OCI-M2 (cell line): ENCODE data around the gene CHID1.

Experiments used
- DNase-seq: peaks from one replicate; lab custom pipeline; 2025; ENCODE audit not compliant: unreplicated experiment; lab: John Stamatoyannopoulos, UW

The CHID1 gene

GRCh38 chr11:888310-889212, 22.0 kb downstream of the CHID1 start:
- DNase-seq, result no peak

GRCh38 chr11:887589-887988, 23.0 kb downstream of the CHID1 start:
- no peak for DNase-seq

GRCh38 chr11:886568-886967, 24.0 kb downstream of the CHID1 start:
- no peak for DNase-seq

GRCh38 chr11:884578-885070, 26.0 kb downstream of the CHID1 start:
- DNase-seq, result no peak

GRCh38 chr11:883527-883926, 27.1 kb downstream of the CHID1 start:
- DNase-seq, result no peak

- no peak for DNase-seq
These were observed 28.0 kb downstream of the CHID1 start for GRCh38 chr11:882596-882995.

GRCh38 chr11:880447-880846, 30.2 kb downstream of the CHID1 start:
- no peak for DNase-seq

- no peak for DNase-seq
These were observed 33.0 kb downstream of the CHID1 start for GRCh38 chr11:877565-877964.

- no peak for DNase-seq
These were observed 34.1 kb downstream of the CHID1 start for GRCh38 chr11:876545-876944.

GRCh38 chr11:875769-876301, 34.8 kb downstream of the CHID1 start:
- no peak for DNase-seq

- DNase-seq, result no peak
These were observed 35.4 kb downstream of the CHID1 start for GRCh38 chr11:875203-875602.

- DNase-seq, result no peak
These were observed 36.9 kb downstream of the CHID1 start for GRCh38 chr11:873706-874105.

GRCh38 chr11:872799-873198, 37.8 kb downstream of the CHID1 start:
- DNase-seq, result no peak

GRCh38 chr11:871472-871871, 39.1 kb downstream of the CHID1 start:
- DNase-seq, result no peak

GRCh38 chr11:870418-870817, 40.2 kb downstream of the CHID1 start:
- no peak for DNase-seq

GRCh38 chr11:870127-870413, 40.5 kb downstream of the CHID1 start:
- DNase-seq, result no peak

- DNase-seq, result no peak
These were observed 41.0 kb downstream of the CHID1 start for GRCh38 chr11:869399-870126.

GRCh38 chr11:868802-869201, 41.8 kb downstream of the CHID1 start:
- no peak for DNase-seq

GRCh38 chr11:868394-868793, 42.2 kb downstream of the CHID1 start:
- no peak for DNase-seq

GRCh38 chr11:867856-868358, 42.7 kb downstream of the CHID1 start:
- no peak for DNase-seq

- no peak for DNase-seq
These were observed 44.1 kb downstream of the CHID1 start for GRCh38 chr11:866481-866880.
